H1 (cell line): Measurements from ENCODE around the gene EPHB1. TPM values are rescaled to one million over a fixed set of nuclear protein-coding genes. Genes with fewer than 3 reads are reported as not detected.

Experiments used
- CTCF ChIA-PET: fragments of 300-600 bp; sonication (Branson Sonifier 250); formaldehyde crosslinking; loops from one replicate; lab custom pipeline; 2021; ENCODE audit not compliant: partially characterized antibody; lab: Charles Lee
- POLR2A ChIA-PET: fragments of 300-600 bp; sonication (Branson Sonifier 250); formaldehyde crosslinking; loops from one replicate; lab custom pipeline; 2021; ENCODE audit warnings: inconsistent platforms; ENCODE audit not compliant: partially characterized antibody; lab: Charles Lee
- DNase-seq, 2 experiments: peaks; one replicate each; pipeline versions ENCODE4 v3.0.0 to v3.0.0-alpha.2; 2010 to 2022; ENCODE audit warnings: low spot score in 2 of 2, low read depth in 1 of 2, mixed read lengths in 1 of 2
- FAIRE-seq: peaks from 2 replicates; lab custom pipeline; 2011; peaks lifted over from hg19 to GRCh38; lab: Jason Lieb, UNC
- H2AFZ ChIP-seq: 2 replicates; pipeline ENCODE4 v1.8.1; 2012; ENCODE audit warnings: low read length, inconsistent platforms
- H2AK5ac ChIP-seq: 2 replicates; pipeline ENCODE4 v1.6.1; 2013; ENCODE audit warnings: low read depth, low read length
- H2BK120ac ChIP-seq: replicated peaks from 2 replicates; pipeline ENCODE3; 2013; ENCODE audit warnings: low read depth, low read length, inconsistent platforms
- H2BK12ac ChIP-seq: 2 replicates; pipeline ENCODE4 v1.6.1; 2013; ENCODE audit warnings: low read depth, low read length
- H2BK15ac ChIP-seq: 2 replicates; pipeline ENCODE4 v1.6.1; 2013; ENCODE audit warnings: low read length
- H2BK20ac ChIP-seq: 2 replicates; pipeline ENCODE4 v1.6.1; 2013; ENCODE audit warnings: low read length
- H2BK5ac ChIP-seq: 2 replicates; pipeline ENCODE4 v1.6.1; 2013; ENCODE audit warnings: low read depth, low read length
- H3K14ac ChIP-seq: 2 replicates; pipeline ENCODE4 v1.6.1; 2013; ENCODE audit warnings: inconsistent platforms; ENCODE audit not compliant: insufficient read length
- H3K18ac ChIP-seq: 2 replicates; pipeline ENCODE4 v1.6.1; 2013; ENCODE audit warnings: low read length; ENCODE audit errors: extremely low read depth
- H3K23ac ChIP-seq: 2 replicates; pipeline ENCODE4 v1.6.1; 2013; ENCODE audit warnings: inconsistent platforms; ENCODE audit not compliant: insufficient read length
- H3K23me2 ChIP-seq: 2 replicates; pipeline ENCODE4 v1.6.1; 2013; ENCODE audit warnings: low read depth, low read length
- H3K27ac ChIP-seq: 2 replicates; pipeline ENCODE4 v1.6.1; 2011; ENCODE audit warnings: low read depth, low read length, inconsistent platforms
- H3K27me3 ChIP-seq, 4 experiments: replicated peaks in 1 of 4; 1 replicate in 1 of 4; 2 replicates in 3 of 4; pipeline versions ENCODE4 v1.6.1 to v1.8.1; 2011 to 2013; ENCODE audit warnings: low read length in 3 of 4, mild to moderate bottlenecking in 3 of 4, inconsistent platforms in 2 of 4, mixed read lengths in 2 of 4, moderate library complexity in 1 of 4; ENCODE audit not compliant: control insufficient read depth in 3 of 4, insufficient read depth in 3 of 4; ENCODE audit errors: extremely low read depth in 1 of 4
- H3K36me3 ChIP-seq, 4 experiments: 2 replicates each; pipeline versions ENCODE4 v1.6.1 to v1.8.1; 2011 to 2013; ENCODE audit warnings: mild to moderate bottlenecking in 4 of 4, low read length in 3 of 4, moderate library complexity in 2 of 4, control low read depth in 1 of 4, inconsistent platforms in 1 of 4; ENCODE audit not compliant: insufficient read depth in 4 of 4, control insufficient read depth in 2 of 4
- H3K4ac ChIP-seq: replicated peaks from 2 replicates; pipeline ENCODE3; 2013; ENCODE audit warnings: low read length, low read depth, mixed read lengths, inconsistent platforms; ENCODE audit not compliant: insufficient read length
- H3K4me1 ChIP-seq, 4 experiments: replicated peaks in 1 of 4; 1 replicate in 1 of 4; 2 replicates in 3 of 4; pipeline versions ENCODE4 v1.6.1 to v1.8.1; 2011 to 2013; ENCODE audit warnings: low read length in 3 of 4, inconsistent platforms in 2 of 4, mixed read lengths in 1 of 4; ENCODE audit not compliant: insufficient read depth in 4 of 4, control insufficient read depth in 3 of 4
- H3K4me2 ChIP-seq, 2 experiments: 2 replicates each; pipeline versions ENCODE4 v1.6.1 to v1.8.1; 2011 to 2013; ENCODE audit warnings: low read depth in 2 of 2, low read length in 2 of 2, control low read depth in 1 of 2, inconsistent platforms in 1 of 2, mild to moderate bottlenecking in 1 of 2; ENCODE audit not compliant: insufficient read depth in 1 of 2
- H3K4me3 ChIP-seq, 4 experiments: fragments of 200-600, 300-600 bp in 1 of 4; sonication (generic), shearing (Covaris generic), sonication (Bioruptor Twin) in 1 of 4; 2 replicates each; pipeline versions ENCODE4 v1.5.1 to v1.8.1; 2011 to 2016; ENCODE audit warnings: low read length in 4 of 4, low read depth in 3 of 4, control low read depth in 2 of 4, inconsistent platforms in 2 of 4, mild to moderate bottlenecking in 2 of 4, mixed read lengths in 1 of 4, moderate library complexity in 1 of 4; ENCODE audit not compliant: insufficient read depth in 2 of 4; ENCODE audit errors: extremely low read depth in 1 of 4
- H3K56ac ChIP-seq: replicated peaks from 2 replicates; pipeline ENCODE3; 2013; ENCODE audit warnings: low read depth, mild to moderate bottlenecking, mixed read lengths, low read length, inconsistent platforms; ENCODE audit not compliant: insufficient read length
- H3K79me1 ChIP-seq: 2 replicates; pipeline ENCODE4 v1.6.1; 2013; ENCODE audit warnings: low read depth, low read length, control low read depth
- H3K79me2 ChIP-seq, 2 experiments: 2 replicates each; pipeline versions ENCODE4 v1.6.1 to v1.8.1; 2012 to 2013; ENCODE audit warnings: low read length in 2 of 2, mild to moderate bottlenecking in 2 of 2, inconsistent platforms in 1 of 2; ENCODE audit not compliant: insufficient read depth in 2 of 2, control insufficient read depth in 1 of 2
- H3K9ac ChIP-seq, 4 experiments: replicated peaks in 1 of 4; 1 replicate in 1 of 4; 2 replicates in 3 of 4; pipeline versions ENCODE4 v1.6.1 to v1.8.1; 2011 to 2013; ENCODE audit warnings: low read depth in 3 of 4, low read length in 3 of 4, control low read depth in 2 of 4, mild to moderate bottlenecking in 2 of 4, moderate library complexity in 2 of 4, inconsistent platforms in 1 of 4; ENCODE audit errors: extremely low read depth in 1 of 4
- H3K9me3 ChIP-seq, 2 experiments: 2 replicates each; pipeline versions ENCODE4 v1.6.1 to v1.8.1; 2012 to 2013; ENCODE audit warnings: mild to moderate bottlenecking in 2 of 2, moderate library complexity in 2 of 2, control low read depth in 1 of 2, inconsistent platforms in 1 of 2, low read depth in 1 of 2, low read length in 1 of 2, mixed read lengths in 1 of 2; ENCODE audit not compliant: insufficient read depth in 2 of 2
- H4K20me1 ChIP-seq, 2 experiments: replicated peaks in 1 of 2; 2 replicates each; pipeline versions ENCODE3 to v1.8.1; 2011 to 2013; ENCODE audit warnings: inconsistent platforms in 2 of 2, low read length in 2 of 2, mild to moderate bottlenecking in 1 of 2; ENCODE audit not compliant: insufficient read depth in 2 of 2, control insufficient read depth in 1 of 2
- H4K5ac ChIP-seq: 2 replicates; pipeline ENCODE4 v1.6.1; 2013; ENCODE audit warnings: low read length, low read depth, mixed read lengths, inconsistent platforms; ENCODE audit not compliant: insufficient read length
- H4K8ac ChIP-seq: 2 replicates; pipeline ENCODE4 v1.8.0; 2013; ENCODE audit warnings: mild to moderate bottlenecking, moderate library complexity, low read length, inconsistent platforms; ENCODE audit not compliant: insufficient read depth; ENCODE audit errors: extremely low read depth
- H4K91ac ChIP-seq: replicated peaks from 2 replicates; pipeline ENCODE3; 2013; ENCODE audit warnings: low read length, mixed read lengths, inconsistent platforms; ENCODE audit not compliant: insufficient read length
- CHD2 ChIP-seq: IDR thresholded peaks from 2 replicates; pipeline ENCODE4 v1.6.1; 2012; ENCODE audit warnings: low read length, improper control_type of control experiment
- E2F6 ChIP-seq: IDR thresholded peaks from 2 replicates; pipeline ENCODE4 v1.6.1; 2012; ENCODE audit warnings: inconsistent platforms
- EP300 ChIP-seq, 2 experiments: IDR thresholded peaks; 1 replicate in 1 of 2; 2 replicates in 1 of 2; pipeline ENCODE4 v1.6.1; 2011 to 2012; ENCODE audit warnings: low read depth in 2 of 2, low read length in 2 of 2, mild to moderate bottlenecking in 2 of 2, borderline replicate concordance in 1 of 2, inconsistent platforms in 1 of 2, moderate library complexity in 1 of 2
- FOSL1 ChIP-seq: IDR thresholded peaks from 2 replicates; pipeline ENCODE4 v1.6.1; 2011; ENCODE audit warnings: mild to moderate bottlenecking, low read depth, low read length, moderate library complexity; ENCODE audit not compliant: insufficient read depth
- KDM5A ChIP-seq: fragments of 200-600 bp; IDR thresholded peaks from 2 replicates; pipeline ENCODE4 v1.7.1; 2012; ENCODE audit warnings: mild to moderate bottlenecking, low read length, inconsistent platforms, mixed read lengths
- RNF2 ChIP-seq: fragments of 200-900, 300-1000 bp; sonication (generic); IDR thresholded peaks from 2 replicates; pipeline ENCODE4 v1.7.1; 2016; ENCODE audit warnings: borderline replicate concordance, low read depth, mild to moderate bottlenecking, antibody characterized with exemption, low read length; ENCODE audit not compliant: poor library complexity, severe bottlenecking; ENCODE audit errors: missing control alignments
- SIN3A ChIP-seq, 2 experiments: IDR thresholded peaks in 1 of 2; conservative IDR thresholded peaks in 1 of 2; 2 replicates each; pipeline ENCODE4 v1.6.1; 2011 to 2012; ENCODE audit warnings: low read length in 2 of 2, improper control_type of control experiment in 1 of 2, low read depth in 1 of 2, mild to moderate bottlenecking in 1 of 2
- SIRT6 ChIP-seq: IDR thresholded peaks from one replicate; pipeline ENCODE4 v1.7.1; 2012; ENCODE audit warnings: low read length, inconsistent platforms
- SP2 ChIP-seq: IDR thresholded peaks from 2 replicates; pipeline ENCODE4 v1.6.1; 2012; ENCODE audit warnings: mild to moderate bottlenecking, low read length, inconsistent platforms
- TBP ChIP-seq: IDR thresholded peaks from 2 replicates; pipeline ENCODE4 v1.6.1; 2011; ENCODE audit warnings: low read depth, low read length, improper control_type of control experiment
- TCF12 ChIP-seq: IDR thresholded peaks from 2 replicates; pipeline ENCODE4 v1.6.1; 2011; ENCODE audit warnings: low read depth, mild to moderate bottlenecking, low read length
- WGBS, 2 experiments: shearing (Covaris generic) in 1 of 2; methylation state at CpG; one replicate each; pipeline versions ENCODE4 v1.1.6 to v1.1.7; 2013 to 2015; ENCODE audit warnings: low lambda C conversion rate in 2 of 2, mixed read lengths in 2 of 2, inconsistent platforms in 1 of 2, low coverage in 1 of 2, missing lambda C conversion rate in 1 of 2; ENCODE audit not compliant: insufficient replicate concordance in 2 of 2, insufficient coverage in 1 of 2, insufficient read length in 1 of 2; ENCODE audit errors: extremely low coverage in 1 of 2, missing lambda C conversion rate in 1 of 2; 5-methylcytosine and 5-hydroxymethylcytosine counted together
- polyA plus RNA-seq, 7 experiments: library from polyadenylated mRNA; depleted of rRNA in 3 of 7; stranded (reverse) in 5 of 7; unstranded in 2 of 7; fragments of >200 nt in 5 of 7; fragments of 200-250 nt in 2 of 7; gene quantifications; 1 replicate in 5 of 7; 2 replicates in 1 of 7; 4 replicates in 1 of 7; pipeline versions ENCODE4 v1.2.1 to v1.2.3, GENCODE V29; 2011 to 2013; ENCODE audit warnings: missing spikeins in 2 of 7, mixed read lengths in 2 of 7
- total RNA-seq: library from RNA; stranded (reverse); fragmentation: NEBNext Ultra II Directional; extraction: Animal tissue kit (Norgen Biotek cat#: 25700); gene quantifications from 2 replicates; pipeline ENCODE4 v1.2.1, GENCODE V29; 2021
- TF ChIP-seq, protein P1 (sequence below): IDR thresholded peaks from 2 replicates; pipeline ENCODE4 v1.6.1; 2011; ENCODE audit warnings: low read length, improper control_type of control experiment

Gene EPHB1
- total and polyA plus RNA-seq, 2 of the 8 experiments (the other 6 are each of a cell fraction or from before 2014, with no cell fraction given): 3.5 to 5.9 TPM

- ChIA-PET POLR2A (no interaction called here), CTCF (no interaction called here)
- Histone ChIP-seq H3K27me3 (peaks cover 0 to 5% (median 3%) of the 10 kb centered on the region in 4 experiments; a peak in 3 of 7 replicates), H2BK12ac (no peak overlapping the region), H3K4me1 (peaks cover 0 to 9% (median 2%) of the 10 kb centered on the region in 4 experiments; a peak in 4 of 7 replicates), H3K14ac (no peak overlapping the region), H2BK20ac (no peak overlapping the region), H3K79me2 (no peaks in the 10 kb centered on the region), H4K5ac (no peak overlapping the region), H3K4me2 (no peak overlapping the region), H4K91ac (no peak overlapping the region), H4K20me1 (no peaks in the 10 kb centered on the region), H3K27ac (no peak overlapping the region), H3K56ac (no peak overlapping the region), H2AFZ (no peak overlapping the region), H3K36me3 (no peaks in the 10 kb centered on the region), H2BK120ac (no peak overlapping the region), H3K79me1 (no peaks in the 10 kb centered on the region), H3K4me3 (no peak overlapping the region), H2BK5ac (no peak overlapping the region), H2BK15ac (no peak overlapping the region), H3K4ac (no peak overlapping the region), H3K18ac (no peak overlapping the region), H2AK5ac (no peak overlapping the region), H3K9ac (no peak overlapping the region), H4K8ac (no peak overlapping the region), H3K23me2 (no peaks in the 10 kb centered on the region; the same call in 1 of the 2 replicates), H3K23ac (no peak overlapping the region), H3K9me3 (peaks cover 0 to 3% of the 10 kb centered on the region in 2 experiments; a peak in 2 of 4 replicates)
- WGBS, 2 experiments: 90% methylated on average over 1 of the region's 1 CpG; no CpG with 5 or more reads in 1 of the 2 experiments
- FAIRE-seq (no peak), DNase-seq (no peak)
- TF ChIP-seq RNF2 (no peak), EP300 (IDR thresholded peaks at IDR 0.05; ENCODE audit: borderline replicate concordance in 1 of 2, low read depth in 2 of 2, low read length in 2 of 2) (no peak), KDM5A (no peak), E2F6 (no peak), CHD2 (no peak), TBP (no peak), FOSL1 (no peak), SP2 (no peak), SIN3A (conservative IDR thresholded peaks at IDR 0.05 in 1 of 2, IDR thresholded peaks at IDR 0.05 in 1 of 2; ENCODE audit: low read depth in 1 of 2, low read length in 2 of 2) (no peak), SIRT6 (no peak), TCF12 (no peak)
- TF ChIP-seq, protein P1, sequence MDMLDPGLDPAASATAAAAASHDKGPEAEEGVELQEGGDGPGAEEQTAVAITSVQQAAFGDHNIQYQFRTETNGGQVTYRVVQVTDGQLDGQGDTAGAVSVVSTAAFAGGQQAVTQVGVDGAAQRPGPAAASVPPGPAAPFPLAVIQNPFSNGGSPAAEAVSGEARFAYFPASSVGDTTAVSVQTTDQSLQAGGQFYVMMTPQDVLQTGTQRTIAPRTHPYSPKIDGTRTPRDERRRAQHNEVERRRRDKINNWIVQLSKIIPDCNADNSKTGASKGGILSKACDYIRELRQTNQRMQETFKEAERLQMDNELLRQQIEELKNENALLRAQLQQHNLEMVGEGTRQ: no peak
These were observed 149.4 kb downstream of the EPHB1 start for GRCh38 chr3:134944429-134944828.
